Liver (tissue), 3 donors: Measurements from ENCODE around the gene CDR2.

Experiments
- EGR1 ChIP-seq, 2 donors: IDR thresholded peaks; 2 replicates each; pipeline ENCODE4 v1.6.1; 2016 to 2018; ENCODE audit warnings: antibody characterized with exemption in 2 of 2, low read depth in 2 of 2
- JUND ChIP-seq, 2 donors: IDR thresholded peaks; 2 replicates each; pipeline ENCODE4 v1.6.1; 2016; ENCODE audit warnings: antibody characterized with exemption in 2 of 2
- RAD21 ChIP-seq, 2 donors: IDR thresholded peaks; 2 replicates each; pipeline ENCODE4 v1.6.1; 2016; ENCODE audit warnings: antibody characterized with exemption in 2 of 2, mild to moderate bottlenecking in 2 of 2
- TAF1 ChIP-seq: conservative IDR thresholded peaks from 2 replicates; pipeline ENCODE4 v1.6.1; 2016; ENCODE audit warnings: antibody characterized with exemption, mild to moderate bottlenecking
- YY1 ChIP-seq: IDR thresholded peaks from 2 replicates; pipeline ENCODE4 v1.6.1; 2016; ENCODE audit warnings: antibody characterized with exemption, mild to moderate bottlenecking
- TF ChIP-seq, protein P1 (sequence below): fragments of 150-350 bp; IDR thresholded peaks from 2 replicates; pipeline ENCODE4 v1.5.1; 2017; ENCODE audit warnings: improper control_type of control experiment, low read depth, low read length; ENCODE audit not compliant: missing input control
- TF ChIP-seq, protein P2 (sequence below): IDR thresholded peaks from 2 replicates; pipeline ENCODE4 v1.6.1; 2016; ENCODE audit warnings: antibody characterized with exemption
- TF ChIP-seq, protein P3 (sequence below): IDR thresholded peaks from 2 replicates; pipeline ENCODE4 v1.6.1; 2016; ENCODE audit warnings: antibody characterized with exemption, mild to moderate bottlenecking
- donor health status: healthy.
- donor health status: healthy.

DNA sequence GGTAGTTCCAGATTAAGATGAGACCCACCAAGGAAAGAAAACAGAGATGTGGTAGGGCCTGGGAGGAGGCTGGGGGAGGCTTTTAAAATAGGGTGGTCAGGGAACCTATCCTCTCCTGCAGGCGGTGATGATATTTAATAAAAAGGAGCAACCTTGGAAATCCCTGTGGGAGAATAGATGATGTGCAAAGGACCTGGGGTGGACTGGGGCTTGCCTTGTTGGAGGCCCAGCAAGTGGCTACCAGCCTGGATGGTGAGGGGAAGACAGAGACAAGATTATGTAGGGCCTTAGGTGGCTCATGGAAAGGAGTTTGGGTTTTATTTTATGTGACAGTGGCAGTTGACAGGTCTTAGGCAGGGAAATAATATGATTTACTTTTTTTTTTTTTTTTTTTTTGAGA, 75.4 kb downstream of the CDR2 start:
- no peak for TF ChIP-seq JUND (IDR thresholded peaks at IDR 0.05)
- TF ChIP-seq EGR1 (IDR thresholded peaks at IDR 0.05; ENCODE audit: low read depth in 2 of 2): no peak
- TF ChIP-seq, protein P1, sequence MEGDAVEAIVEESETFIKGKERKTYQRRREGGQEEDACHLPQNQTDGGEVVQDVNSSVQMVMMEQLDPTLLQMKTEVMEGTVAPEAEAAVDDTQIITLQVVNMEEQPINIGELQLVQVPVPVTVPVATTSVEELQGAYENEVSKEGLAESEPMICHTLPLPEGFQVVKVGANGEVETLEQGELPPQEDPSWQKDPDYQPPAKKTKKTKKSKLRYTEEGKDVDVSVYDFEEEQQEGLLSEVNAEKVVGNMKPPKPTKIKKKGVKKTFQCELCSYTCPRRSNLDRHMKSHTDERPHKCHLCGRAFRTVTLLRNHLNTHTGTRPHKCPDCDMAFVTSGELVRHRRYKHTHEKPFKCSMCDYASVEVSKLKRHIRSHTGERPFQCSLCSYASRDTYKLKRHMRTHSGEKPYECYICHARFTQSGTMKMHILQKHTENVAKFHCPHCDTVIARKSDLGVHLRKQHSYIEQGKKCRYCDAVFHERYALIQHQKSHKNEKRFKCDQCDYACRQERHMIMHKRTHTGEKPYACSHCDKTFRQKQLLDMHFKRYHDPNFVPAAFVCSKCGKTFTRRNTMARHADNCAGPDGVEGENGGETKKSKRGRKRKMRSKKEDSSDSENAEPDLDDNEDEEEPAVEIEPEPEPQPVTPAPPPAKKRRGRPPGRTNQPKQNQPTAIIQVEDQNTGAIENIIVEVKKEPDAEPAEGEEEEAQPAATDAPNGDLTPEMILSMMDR: no peak
- TF ChIP-seq, protein P2, sequence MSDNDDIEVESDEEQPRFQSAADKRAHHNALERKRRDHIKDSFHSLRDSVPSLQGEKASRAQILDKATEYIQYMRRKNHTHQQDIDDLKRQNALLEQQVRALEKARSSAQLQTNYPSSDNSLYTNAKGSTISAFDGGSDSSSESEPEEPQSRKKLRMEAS: no peak
- TF ChIP-seq YY1: no peak
- no peak for TF ChIP-seq TAF1
- TF ChIP-seq, protein P3, sequence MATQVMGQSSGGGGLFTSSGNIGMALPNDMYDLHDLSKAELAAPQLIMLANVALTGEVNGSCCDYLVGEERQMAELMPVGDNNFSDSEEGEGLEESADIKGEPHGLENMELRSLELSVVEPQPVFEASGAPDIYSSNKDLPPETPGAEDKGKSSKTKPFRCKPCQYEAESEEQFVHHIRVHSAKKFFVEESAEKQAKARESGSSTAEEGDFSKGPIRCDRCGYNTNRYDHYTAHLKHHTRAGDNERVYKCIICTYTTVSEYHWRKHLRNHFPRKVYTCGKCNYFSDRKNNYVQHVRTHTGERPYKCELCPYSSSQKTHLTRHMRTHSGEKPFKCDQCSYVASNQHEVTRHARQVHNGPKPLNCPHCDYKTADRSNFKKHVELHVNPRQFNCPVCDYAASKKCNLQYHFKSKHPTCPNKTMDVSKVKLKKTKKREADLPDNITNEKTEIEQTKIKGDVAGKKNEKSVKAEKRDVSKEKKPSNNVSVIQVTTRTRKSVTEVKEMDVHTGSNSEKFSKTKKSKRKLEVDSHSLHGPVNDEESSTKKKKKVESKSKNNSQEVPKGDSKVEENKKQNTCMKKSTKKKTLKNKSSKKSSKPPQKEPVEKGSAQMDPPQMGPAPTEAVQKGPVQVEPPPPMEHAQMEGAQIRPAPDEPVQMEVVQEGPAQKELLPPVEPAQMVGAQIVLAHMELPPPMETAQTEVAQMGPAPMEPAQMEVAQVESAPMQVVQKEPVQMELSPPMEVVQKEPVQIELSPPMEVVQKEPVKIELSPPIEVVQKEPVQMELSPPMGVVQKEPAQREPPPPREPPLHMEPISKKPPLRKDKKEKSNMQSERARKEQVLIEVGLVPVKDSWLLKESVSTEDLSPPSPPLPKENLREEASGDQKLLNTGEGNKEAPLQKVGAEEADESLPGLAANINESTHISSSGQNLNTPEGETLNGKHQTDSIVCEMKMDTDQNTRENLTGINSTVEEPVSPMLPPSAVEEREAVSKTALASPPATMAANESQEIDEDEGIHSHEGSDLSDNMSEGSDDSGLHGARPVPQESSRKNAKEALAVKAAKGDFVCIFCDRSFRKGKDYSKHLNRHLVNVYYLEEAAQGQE: no peak
- TF ChIP-seq RAD21 (IDR thresholded peaks at IDR 0.05): no peak
